ENCODE data around the gene SKI. TPM values are rescaled to one million over a fixed set of nuclear protein-coding genes. Genes with fewer than 3 reads are reported as not detected.

SKI gene
- total and polyA plus RNA-seq, 4 donors: 17.1 to 90.7 (median 40.7) TPM

DNA sequence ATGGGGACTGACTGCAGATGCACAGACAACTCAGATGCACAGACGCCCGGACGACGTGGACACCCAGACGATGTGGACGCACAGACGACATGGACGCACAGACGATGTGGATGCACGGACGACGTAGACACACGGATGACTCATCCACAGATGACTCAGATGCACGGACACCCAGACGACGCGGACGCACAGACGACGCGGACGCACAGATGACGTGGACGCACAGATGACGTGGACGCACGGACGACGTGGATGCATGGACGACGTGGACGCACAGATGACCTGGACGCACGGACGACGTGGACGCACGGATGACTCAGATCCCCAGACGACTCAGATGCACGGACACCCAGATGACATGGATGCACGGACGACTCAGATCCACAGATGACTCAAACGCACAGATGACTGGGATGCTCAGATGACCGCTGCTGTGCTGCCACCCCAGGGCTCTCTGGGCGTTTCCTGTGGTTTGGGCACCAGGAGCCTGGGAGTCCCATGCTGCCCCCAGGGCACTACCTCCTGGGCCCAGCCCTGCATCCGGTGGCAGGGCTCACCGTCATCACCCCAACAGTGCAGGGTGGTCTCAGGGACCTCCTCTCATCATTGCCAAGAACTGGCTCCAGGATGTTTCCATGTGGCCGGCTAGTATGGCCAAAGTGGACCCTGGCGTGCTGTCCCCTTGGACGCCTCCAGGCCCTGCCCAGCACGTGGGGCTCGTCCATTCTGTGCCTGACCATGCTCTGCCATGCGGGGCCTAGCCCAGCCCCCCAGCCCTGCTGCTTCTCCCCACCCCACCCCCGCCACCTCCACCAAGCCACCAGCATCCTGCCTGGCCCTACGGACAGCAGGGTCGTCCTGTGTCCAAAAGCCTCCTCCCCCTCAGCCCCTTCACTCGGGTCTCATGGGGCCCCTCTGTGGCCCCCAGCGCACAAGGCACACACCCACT is 47.5 kb upstream of the SKI start:
- TF ChIP-seq, protein P1, sequence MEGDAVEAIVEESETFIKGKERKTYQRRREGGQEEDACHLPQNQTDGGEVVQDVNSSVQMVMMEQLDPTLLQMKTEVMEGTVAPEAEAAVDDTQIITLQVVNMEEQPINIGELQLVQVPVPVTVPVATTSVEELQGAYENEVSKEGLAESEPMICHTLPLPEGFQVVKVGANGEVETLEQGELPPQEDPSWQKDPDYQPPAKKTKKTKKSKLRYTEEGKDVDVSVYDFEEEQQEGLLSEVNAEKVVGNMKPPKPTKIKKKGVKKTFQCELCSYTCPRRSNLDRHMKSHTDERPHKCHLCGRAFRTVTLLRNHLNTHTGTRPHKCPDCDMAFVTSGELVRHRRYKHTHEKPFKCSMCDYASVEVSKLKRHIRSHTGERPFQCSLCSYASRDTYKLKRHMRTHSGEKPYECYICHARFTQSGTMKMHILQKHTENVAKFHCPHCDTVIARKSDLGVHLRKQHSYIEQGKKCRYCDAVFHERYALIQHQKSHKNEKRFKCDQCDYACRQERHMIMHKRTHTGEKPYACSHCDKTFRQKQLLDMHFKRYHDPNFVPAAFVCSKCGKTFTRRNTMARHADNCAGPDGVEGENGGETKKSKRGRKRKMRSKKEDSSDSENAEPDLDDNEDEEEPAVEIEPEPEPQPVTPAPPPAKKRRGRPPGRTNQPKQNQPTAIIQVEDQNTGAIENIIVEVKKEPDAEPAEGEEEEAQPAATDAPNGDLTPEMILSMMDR (IDR thresholded peaks at IDR 0.05; ENCODE audit: control extremely low read depth, extremely low read depth): no peak
- peaks cover 0 to 4% (median 0%) of the 10 kb centered on the region in 5 donors for H3K4me1 ChIP-seq (ENCODE audit: control insufficient read depth in 5 of 5, insufficient read depth in 5 of 5, low read length in 5 of 5)
- peaks cover 0 to 33% (median 3%) of the 10 kb centered on the region in 4 donors for H3K36me3 ChIP-seq (ENCODE audit: control insufficient read depth in 4 of 4, insufficient read depth in 4 of 4, low read length in 4 of 4)
- no peak for DNase-seq
- no peak overlapping the region for H3K27ac ChIP-seq (ENCODE audit: low read depth in 1 of 2, low read length in 1 of 2)
- no peak for ATAC-seq (ENCODE audit: insufficient read depth, low FRiP score)
- no peak overlapping the region for H3K4me3 ChIP-seq
- no peaks in the 10 kb centered on the region for H3K27me3 ChIP-seq (ENCODE audit: control insufficient read depth in 3 of 3, insufficient read depth in 3 of 3, low read length in 2 of 3)
- no peak overlapping the region for H3K9ac ChIP-seq (ENCODE audit: insufficient read depth in 1 of 2, low read length in 2 of 2)
- WGBS, 2 donors: 93% methylated on average over 58 of the region's 58 CpGs
- no peaks in the 10 kb centered on the region for H3K9me3 ChIP-seq (ENCODE audit: control insufficient read depth in 4 of 4, insufficient read depth in 3 of 4, low read length in 3 of 4)

DNA sequence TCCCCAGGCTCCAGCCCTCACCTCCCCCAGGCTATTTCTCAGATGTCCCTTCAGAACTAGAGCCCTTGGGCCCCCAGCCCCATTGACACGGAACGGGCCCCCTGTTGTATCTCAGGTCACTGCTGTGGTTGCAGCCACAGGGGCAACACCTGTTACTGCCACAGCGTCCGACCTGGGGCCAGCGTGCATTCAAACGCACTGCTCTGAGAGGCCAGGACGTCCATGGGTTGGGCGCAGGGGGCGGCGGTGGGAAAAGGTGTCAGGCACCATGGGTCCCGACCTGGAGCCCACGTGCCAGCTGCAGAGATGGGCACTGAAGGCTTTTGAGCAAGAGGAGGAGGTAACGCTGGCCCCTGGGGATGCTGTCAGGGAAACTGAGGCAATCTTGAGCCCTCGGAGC is 46.8 kb upstream of the SKI start:
- H3K27me3 ChIP-seq (ENCODE audit: control insufficient read depth in 3 of 3, insufficient read depth in 3 of 3, low read length in 2 of 3): no peaks in the 10 kb centered on the region
- no peak overlapping the region for H3K9ac ChIP-seq (ENCODE audit: insufficient read depth in 1 of 2, low read length in 2 of 2)
- no peak for DNase-seq
- ATAC-seq (ENCODE audit: insufficient read depth, low FRiP score): no peak
- no peak overlapping the region for H3K27ac ChIP-seq (ENCODE audit: low read depth in 1 of 2, low read length in 1 of 2)
- H3K9me3 ChIP-seq (ENCODE audit: control insufficient read depth in 4 of 4, insufficient read depth in 3 of 4, low read length in 3 of 4): no peaks in the 10 kb centered on the region
- 92 to 98% methylated on average over 14 of the region's 14 CpGs for WGBS, 2 donors
- peaks cover 0 to 4% (median 0%) of the 10 kb centered on the region in 5 donors for H3K4me1 ChIP-seq (ENCODE audit: control insufficient read depth in 5 of 5, insufficient read depth in 5 of 5, low read length in 5 of 5)
- H3K4me3 ChIP-seq: no peak overlapping the region
- H3K36me3 ChIP-seq (ENCODE audit: control insufficient read depth in 4 of 4, insufficient read depth in 4 of 4, low read length in 4 of 4): peaks cover 0 to 37% (median 3%) of the 10 kb centered on the region in 4 donors
- TF ChIP-seq, protein P1 (IDR thresholded peaks at IDR 0.05; ENCODE audit: control extremely low read depth, extremely low read depth): no peak

DNA sequence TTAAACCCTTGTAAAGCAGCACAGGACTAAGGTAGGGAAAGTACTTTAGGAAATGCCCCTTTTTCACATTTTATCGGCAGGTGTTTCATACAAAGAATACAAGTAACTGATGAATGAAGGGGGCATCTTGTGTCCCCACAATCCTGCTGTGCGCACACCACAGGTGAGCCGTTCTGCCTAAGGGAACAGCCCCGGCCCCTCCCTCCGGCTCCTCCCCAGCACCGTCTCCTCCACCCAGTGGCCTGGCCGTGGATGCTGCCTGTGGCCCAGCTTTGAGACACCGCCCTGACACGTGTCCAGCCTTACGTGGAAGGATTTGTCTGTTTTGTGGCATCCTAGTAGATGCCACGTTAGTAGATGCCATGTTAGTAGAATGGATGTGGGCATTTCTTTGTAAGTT is 46.4 kb upstream of the SKI start:
- Histone ChIP-seq H3K9ac (ENCODE audit: insufficient read depth in 1 of 2, low read length in 2 of 2) (no peak overlapping the region), H3K27ac (ENCODE audit: low read depth in 1 of 2, low read length in 1 of 2) (no peak overlapping the region), H3K4me1 (ENCODE audit: control insufficient read depth in 5 of 5, insufficient read depth in 5 of 5, low read length in 5 of 5) (peaks cover 0 to 4% (median 0%) of the 10 kb centered on the region in 5 donors), H3K4me3 (no peak overlapping the region), H3K27me3 (ENCODE audit: control insufficient read depth in 3 of 3, insufficient read depth in 3 of 3, low read length in 2 of 3) (no peaks in the 10 kb centered on the region), H3K36me3 (ENCODE audit: control insufficient read depth in 4 of 4, insufficient read depth in 4 of 4, low read length in 4 of 4) (peaks cover 0 to 37% (median 3%) of the 10 kb centered on the region in 4 donors), H3K9me3 (ENCODE audit: control insufficient read depth in 4 of 4, insufficient read depth in 3 of 4, low read length in 3 of 4) (no peaks in the 10 kb centered on the region)
- WGBS, 2 donors: 91 to 97% methylated on average over 11 of the region's 11 CpGs
- no peak for DNase-seq
- TF ChIP-seq, protein P1 (IDR thresholded peaks at IDR 0.05; ENCODE audit: control extremely low read depth, extremely low read depth): no peak
- ATAC-seq (ENCODE audit: insufficient read depth, low FRiP score): no peak
